Right lobe of liver (tissue), 6 donors: ENCODE measurements around the gene SLC29A1. TPM values are rescaled to one million over a fixed set of nuclear protein-coding genes. Genes with fewer than 3 reads are reported as not detected.

Experiments used
- ATAC-seq, 4 donors: fragments of 200-7000 bp; cut with Tn5 transposase; one replicate each; pipeline ENCODE4 v1.9.1; 2020; ENCODE audit warnings: mild to moderate bottlenecking in 4 of 4, moderate library complexity in 4 of 4
- DNase-seq, 3 donors: peaks; one replicate each; pipeline ENCODE4 v3.0.0-alpha.2; 2020
- H3K27ac ChIP-seq, 3 donors: fragments of 200-600 bp; one replicate each; pipeline ENCODE4 v1.8.0; 2022
- H3K27me3 ChIP-seq, 2 donors: fragments of 200-600 bp; one replicate each; pipeline ENCODE4 v1.8.0; 2022
- H3K36me3 ChIP-seq, 4 donors: fragments of 200-600 bp; sonication (generic) in 1 of 4; one replicate each; pipeline versions ENCODE4 v1.5.1 to v1.8.0; 2017 to 2022; ENCODE audit warnings: control low read depth in 1 of 4
- H3K4me1 ChIP-seq, 4 donors: fragments of 200-600 bp; sonication (generic) in 1 of 4; one replicate each; pipeline versions ENCODE4 v1.5.1 to v1.8.0; 2017 to 2022; ENCODE audit warnings: control low read depth in 1 of 4
- H3K4me3 ChIP-seq, 3 donors: fragments of 200-600 bp; one replicate each; pipeline ENCODE4 v1.8.0; 2022
- H3K9me3 ChIP-seq, 4 donors: fragments of 200-600 bp; sonication (generic) in 1 of 4; one replicate each; pipeline versions ENCODE4 v1.5.1 to v1.8.0; 2017 to 2022; ENCODE audit warnings: control low read depth in 1 of 4
- CTCF ChIP-seq, 4 donors: fragments of 200-600 bp in 3 of 4; fragments of 450-650 bp in 1 of 4; IDR thresholded peaks; one replicate each; pipeline versions ENCODE4 v1.5.1 to v1.8.0; 2016 to 2022; ENCODE audit warnings: antibody characterized with exemption in 4 of 4, mild to moderate bottlenecking in 2 of 4
- POLR2A ChIP-seq: fragments of 450-650 bp; IDR thresholded peaks from one replicate; pipeline ENCODE4 v1.6.1; 2017; ENCODE audit warnings: antibody characterized with exemption, mild to moderate bottlenecking
- WGBS: methylation state at CpG from one replicate; pipeline ENCODE4 v1.1.6; 2018; ENCODE audit warnings: low coverage, low lambda C conversion rate; ENCODE audit not compliant: insufficient coverage; ENCODE audit errors: missing lambda C conversion rate; 5-methylcytosine and 5-hydroxymethylcytosine counted together
- intact Hi-C, 2 donors: fragments of 100-400 bp; cut with DNase I; formaldehyde crosslinking; loops; one replicate each; pipeline versions ENCODE4 v1.11.2 to v1.14.1; 2022
- total RNA-seq, 6 experiments: library from RNA; depleted of rRNA in 2 of 6; stranded (reverse); fragments of >200 nt in 2 of 6; fragmentation: NEBNext Ultra II Directional in 3 of 6; extraction: Animal tissue kit (Norgen Biotek cat#: 25700) in 3 of 6; gene quantifications; one replicate each; pipeline versions ENCODE4 v1.1.0 to v1.2.4, GENCODE V29; 2016 to 2023
- donor health status: DM: no; HTN: yes; CAD: no.
- donor health status: DM: no; HTN: no; CAD: no.
- donor health status: DM: no; HTN: no; CAD: no.
- donor health status: DM: no; HTN: yes; CAD: no.
- donor health status: DM: no; HTN: yes; CAD: no.

SLC29A1 gene
- total RNA-seq, 6 experiments from 2014 or later, result 27.4 to 51.3 (median 31.4) TPM

- ATAC-seq, result peak; percentile 50 to 68 (median 60)
- Histone ChIP-seq H3K4me1 (peaks cover 6 to 59% (median 36%) of the 10 kb centered on the region in 4 donors), H3K27me3 (no peaks in the 10 kb centered on the region), H3K36me3 (no peaks in the 10 kb centered on the region), H3K9me3 (no peaks in the 10 kb centered on the region), H3K27ac (peak overlapping the region; percentile 36 to 67 (median 43)), H3K4me3 (no peak overlapping the region)
- TF ChIP-seq CTCF (IDR thresholded peaks at IDR 0.05) (no peak), POLR2A (no peak)
- intact Hi-C loops, result no loop called here
- DNase-seq, result peak; percentile 85 to 92 (median 91)
- WGBS, result 36% methylated on average over 5 of the region's 16 CpGs
Observed at GRCh38 chr6:44217332-44218143, 5.9 kb upstream of the SLC29A1 start.

GRCh38 chr6:44219053-44219814 lies 4.2 kb upstream of the SLC29A1 start:
- DNase-seq (peak; percentile 83 to 89 (median 88)), ATAC-seq (peak; percentile 54 to 67 (median 58))
- Histone ChIP-seq H3K9me3 (no peaks in the 10 kb centered on the region), H3K27me3 (no peaks in the 10 kb centered on the region), H3K36me3 (no peaks in the 10 kb centered on the region), H3K27ac (peak overlapping the region; percentile 53 to 84 (median 67)), H3K4me3 (peak overlapping the region; percentile 35 to 49 (median 49)), H3K4me1 (peaks cover 6 to 64% (median 35%) of the 10 kb centered on the region in 4 donors)
- no peak for TF ChIP-seq CTCF (IDR thresholded peaks at IDR 0.05)
- peak; percentile 61 for TF ChIP-seq POLR2A
- WGBS, result 4% methylated on average over 7 of the region's 45 CpGs
- intact Hi-C loops, result no loop called here

GRCh38 chr6:44219815-44220784 lies 3.3 kb upstream of the SLC29A1 start:
- no peak for ATAC-seq
- Histone ChIP-seq H3K9me3 (no peaks in the 10 kb centered on the region), H3K27ac (peak overlapping the region; percentile 75 to 84 (median 78)), H3K27me3 (no peaks in the 10 kb centered on the region), H3K36me3 (no peaks in the 10 kb centered on the region), H3K4me1 (peaks cover 6 to 73% (median 38%) of the 10 kb centered on the region in 4 donors), H3K4me3 (peak overlapping the region; percentile 35 to 49 (median 49))
- DNase-seq, result no peak
- WGBS, result 73% methylated on average over 15 of the region's 28 CpGs
- TF ChIP-seq CTCF (IDR thresholded peaks at IDR 0.05), result no peak
- no peak for TF ChIP-seq POLR2A
- intact Hi-C loops, result no loop called here

GRCh38 chr6:44220913-44221290 lies 2.5 kb upstream of the SLC29A1 start:
- peak overlapping the region; percentile 75 to 84 (median 78) for H3K27ac ChIP-seq
- H3K4me3 ChIP-seq, result no peak overlapping the region
- WGBS, result 70% methylated on average over 4 of the region's 4 CpGs
- ATAC-seq (no peak), DNase-seq (no peak)
- H3K27me3 ChIP-seq, result no peaks in the 10 kb centered on the region
- intact Hi-C loops, result no loop called here
- no peak for TF ChIP-seq POLR2A
- TF ChIP-seq CTCF (IDR thresholded peaks at IDR 0.05), result no peak
- H3K4me1 ChIP-seq, result peaks cover 6 to 81% (median 42%) of the 10 kb centered on the region in 4 donors
- no peaks in the 10 kb centered on the region for H3K36me3 ChIP-seq
- H3K9me3 ChIP-seq, result no peaks in the 10 kb centered on the region
